ENCODE results near the gene DCLK2. TPM values are rescaled to one million over a fixed set of nuclear protein-coding genes. Genes with fewer than 3 reads are reported as not detected.

Gene DCLK2
- total RNA-seq, 3 donors from 2014 or later: 3.4 to 5.2 (median 4.0) TPM

DNA sequence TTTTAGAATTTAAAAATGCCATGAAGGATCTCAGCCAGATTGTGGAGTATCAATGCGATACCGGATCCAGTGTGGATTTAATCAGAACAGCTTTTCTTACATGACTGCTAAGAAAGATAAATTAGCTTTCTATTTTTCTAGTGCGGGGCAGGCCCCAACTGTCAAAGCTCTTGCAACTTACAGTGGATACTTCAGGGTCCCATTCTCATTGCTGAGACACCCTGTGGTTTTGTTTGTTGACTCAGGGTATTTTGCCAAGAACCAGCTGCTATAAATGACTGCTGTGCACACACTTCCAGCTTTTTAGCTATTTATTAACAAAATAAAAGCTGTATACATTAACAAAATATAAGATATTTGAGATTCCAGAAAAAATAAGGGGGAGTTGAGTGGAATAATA, 166.4 kb downstream of the DCLK2 start:
- Histone ChIP-seq H3K4me1 (no peaks in the 10 kb centered on the region), H3K27ac (no peak overlapping the region), H3K36me3 (no peaks in the 10 kb centered on the region), H3K4me3 (no peak overlapping the region), H3K27me3 (no peaks in the 10 kb centered on the region), H3K9me3 (no peaks in the 10 kb centered on the region)
- DNase-seq (ENCODE audit: low spot score in 2 of 2): no peak
- TF ChIP-seq POLR2A (IDR thresholded peaks at IDR 0.05): no peak
- TF ChIP-seq POLR2AphosphoS5 (IDR thresholded peaks at IDR 0.05): no peak
- TF ChIP-seq, protein P1, sequence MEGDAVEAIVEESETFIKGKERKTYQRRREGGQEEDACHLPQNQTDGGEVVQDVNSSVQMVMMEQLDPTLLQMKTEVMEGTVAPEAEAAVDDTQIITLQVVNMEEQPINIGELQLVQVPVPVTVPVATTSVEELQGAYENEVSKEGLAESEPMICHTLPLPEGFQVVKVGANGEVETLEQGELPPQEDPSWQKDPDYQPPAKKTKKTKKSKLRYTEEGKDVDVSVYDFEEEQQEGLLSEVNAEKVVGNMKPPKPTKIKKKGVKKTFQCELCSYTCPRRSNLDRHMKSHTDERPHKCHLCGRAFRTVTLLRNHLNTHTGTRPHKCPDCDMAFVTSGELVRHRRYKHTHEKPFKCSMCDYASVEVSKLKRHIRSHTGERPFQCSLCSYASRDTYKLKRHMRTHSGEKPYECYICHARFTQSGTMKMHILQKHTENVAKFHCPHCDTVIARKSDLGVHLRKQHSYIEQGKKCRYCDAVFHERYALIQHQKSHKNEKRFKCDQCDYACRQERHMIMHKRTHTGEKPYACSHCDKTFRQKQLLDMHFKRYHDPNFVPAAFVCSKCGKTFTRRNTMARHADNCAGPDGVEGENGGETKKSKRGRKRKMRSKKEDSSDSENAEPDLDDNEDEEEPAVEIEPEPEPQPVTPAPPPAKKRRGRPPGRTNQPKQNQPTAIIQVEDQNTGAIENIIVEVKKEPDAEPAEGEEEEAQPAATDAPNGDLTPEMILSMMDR (IDR thresholded peaks at IDR 0.05): no peak
- intact Hi-C loops (cut with DNase I; ENCODE audit: low total_unique reads): loop anchor here (5.0 kb wide), 1 partner anchor 853 kb away; the partner anchor contains the start of gene RPS3A

DNA sequence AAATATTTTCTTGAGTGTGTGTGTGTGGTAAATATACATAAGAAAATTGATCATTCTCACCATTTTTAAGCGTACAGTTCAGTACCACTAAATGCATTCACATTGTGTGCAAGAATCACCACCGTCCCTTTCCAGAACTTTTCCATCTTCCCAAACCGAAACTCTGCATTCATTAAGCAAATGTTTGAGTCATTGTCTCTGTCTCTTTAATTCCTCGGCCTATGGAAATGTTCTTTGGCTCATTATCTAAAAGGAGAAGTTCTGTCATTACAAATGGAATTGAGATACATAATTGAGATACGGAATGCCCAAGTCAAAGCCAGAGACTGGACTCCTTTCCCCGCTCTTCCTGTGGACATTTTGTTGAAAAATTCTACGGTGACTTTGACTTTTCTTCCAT, 168.9 kb downstream of the DCLK2 start:
- Histone ChIP-seq H3K27me3 (no peaks in the 10 kb centered on the region), H3K4me3 (no peak overlapping the region), H3K36me3 (no peaks in the 10 kb centered on the region), H3K9me3 (no peaks in the 10 kb centered on the region), H3K27ac (no peak overlapping the region), H3K4me1 (no peaks in the 10 kb centered on the region)
- intact Hi-C loops (cut with DNase I; ENCODE audit: low total_unique reads): no loop called here
- DNase-seq (ENCODE audit: low spot score in 2 of 2): no peak
- no peak for TF ChIP-seq POLR2A (IDR thresholded peaks at IDR 0.05)
- no peak for TF ChIP-seq POLR2AphosphoS5 (IDR thresholded peaks at IDR 0.05)
- TF ChIP-seq, protein P1 (IDR thresholded peaks at IDR 0.05): no peak

DNA sequence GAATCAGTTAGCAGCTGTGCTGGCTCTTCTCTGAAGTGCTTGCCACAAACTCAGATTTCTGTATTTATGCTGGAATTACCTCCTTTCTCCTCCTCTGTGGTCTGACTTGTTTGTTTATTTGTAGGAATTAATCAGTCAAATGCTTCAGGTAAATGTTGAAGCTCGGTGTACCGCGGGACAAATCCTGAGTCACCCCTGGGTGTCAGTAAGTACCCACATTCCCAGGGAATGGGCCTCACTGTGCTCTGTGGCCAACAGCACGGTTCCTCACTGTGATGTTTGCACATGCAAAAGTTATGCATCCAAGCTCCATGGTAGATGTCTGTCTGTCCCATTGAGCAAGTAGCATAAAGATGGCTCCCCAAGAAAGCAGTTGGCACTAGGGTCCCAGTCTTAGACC, 169.9 kb downstream of the DCLK2 start:
- H3K27ac ChIP-seq: no peak overlapping the region
- intact Hi-C loops (cut with DNase I; ENCODE audit: low total_unique reads): no loop called here
- H3K36me3 ChIP-seq: no peaks in the 10 kb centered on the region
- no peaks in the 10 kb centered on the region for H3K4me1 ChIP-seq
- no peak overlapping the region for H3K4me3 ChIP-seq
- no peak for DNase-seq (ENCODE audit: low spot score in 2 of 2)
- no peaks in the 10 kb centered on the region for H3K9me3 ChIP-seq
- no peaks in the 10 kb centered on the region for H3K27me3 ChIP-seq
- TF ChIP-seq POLR2A (IDR thresholded peaks at IDR 0.05) (no peak), POLR2AphosphoS5 (IDR thresholded peaks at IDR 0.05) (no peak)
- TF ChIP-seq, protein P1 (IDR thresholded peaks at IDR 0.05): no peak

DNA sequence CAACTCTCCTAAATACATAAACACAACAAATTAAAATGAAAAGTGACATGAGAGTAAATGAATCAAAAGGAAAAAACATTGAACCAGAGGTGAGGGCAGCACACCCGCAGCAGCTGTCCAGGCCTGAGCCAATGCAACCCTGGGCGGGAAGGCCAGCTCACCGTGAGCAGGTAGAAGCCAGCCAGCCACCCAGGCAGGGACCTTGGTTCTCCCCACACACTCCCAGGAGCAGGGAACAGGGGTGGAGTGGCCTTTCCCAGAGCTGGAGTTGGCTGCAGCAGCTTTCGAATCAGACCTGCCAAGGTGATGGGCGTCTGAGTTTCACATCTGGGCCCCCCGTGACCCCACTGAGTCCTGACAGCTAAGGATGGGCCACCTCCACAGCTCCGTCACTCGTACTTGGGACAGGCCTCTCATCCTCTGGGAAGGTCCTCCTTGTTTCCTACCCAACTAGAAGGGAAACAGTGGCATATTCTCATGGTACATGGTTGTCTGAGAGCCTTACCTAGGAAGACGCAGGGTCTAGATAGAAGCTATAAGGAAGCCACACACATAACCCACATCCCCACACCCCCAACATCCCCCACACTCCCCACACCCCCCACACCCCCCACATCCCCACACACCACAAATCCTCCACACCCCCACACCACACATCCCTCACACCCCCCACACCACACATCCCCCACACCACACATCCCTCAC, 172.2 kb downstream of the DCLK2 start:
- intact Hi-C loops (cut with DNase I; ENCODE audit: low total_unique reads): no loop called here

More for the DNA sequence above, 172.2 kb downstream of the DCLK2 start:
- Histone ChIP-seq H3K36me3 (no peaks in the 10 kb centered on the region), H3K9me3 (no peaks in the 10 kb centered on the region), H3K4me1 (no peaks in the 10 kb centered on the region), H3K4me3 (no peak overlapping the region), H3K27ac (no peak overlapping the region), H3K27me3 (no peaks in the 10 kb centered on the region)
- DNase-seq (ENCODE audit: low spot score in 2 of 2): no peak
- TF ChIP-seq, protein P1 (IDR thresholded peaks at IDR 0.05): no peak
- TF ChIP-seq POLR2A (IDR thresholded peaks at IDR 0.05) (no peak), POLR2AphosphoS5 (IDR thresholded peaks at IDR 0.05) (no peak)
